Vagina (tissue), 2 donors: ENCODE measurements around the gene PSMA1. TPM values are rescaled to one million over a fixed set of nuclear protein-coding genes. Genes with fewer than 3 reads are reported as not detected.

Source experiments
- DNase-seq, 2 donors: peaks; one replicate each; pipeline ENCODE4 v3.0.0-alpha.2; 2017; ENCODE audit errors: extremely low spot score in 2 of 2
- H3K27ac ChIP-seq: fragments of 200-600 bp; sonication (generic); one replicate; pipeline ENCODE4 v1.5.1; 2019
- H3K27me3 ChIP-seq: fragments of 200-600 bp; sonication (generic); one replicate; pipeline ENCODE4 v1.5.1; 2019
- H3K36me3 ChIP-seq, 2 donors: fragments of 200-600 bp; sonication (generic); one replicate each; pipeline ENCODE4 v1.5.1; 2017 to 2019
- H3K4me1 ChIP-seq: fragments of 200-600 bp; sonication (generic); one replicate; pipeline ENCODE4 v1.5.1; 2019
- H3K4me3 ChIP-seq, 2 donors: fragments of 200-600 bp; sonication (generic); 1 replicate in 1 of 2; 2 replicates in 1 of 2; pipeline ENCODE4 v1.5.1; 2016 to 2019
- H3K9me3 ChIP-seq: fragments of 200-600 bp; sonication (generic); one replicate; pipeline ENCODE4 v1.5.1; 2019
- POLR2A ChIP-seq, 2 donors: fragments of 450-650 bp; IDR thresholded peaks; one replicate each; pipeline ENCODE4 v1.6.1; 2017; ENCODE audit warnings: antibody characterized with exemption in 2 of 2, mild to moderate bottlenecking in 2 of 2, moderate library complexity in 2 of 2
- POLR2AphosphoS5 ChIP-seq, 2 donors: sonication (generic); formaldehyde crosslinking; IDR thresholded peaks; one replicate each; pipeline ENCODE4 v1.9.0; 2017; ENCODE audit warnings: antibody characterized with exemption in 2 of 2, mild to moderate bottlenecking in 2 of 2, low read depth in 1 of 2; ENCODE audit not compliant: insufficient read depth in 1 of 2
- intact Hi-C: fragments of 100-400 bp; cut with DNase I; formaldehyde crosslinking; loops from one replicate; pipeline ENCODE4 v1.15.1; 2023
- total RNA-seq: library from RNA; depleted of rRNA; stranded (reverse); fragments of >200 nt; gene quantifications from one replicate; pipeline ENCODE4 v1.2.3, GENCODE V29; 2016
- TF ChIP-seq, protein P1 (sequence below), 3 experiments: fragments of 450-650 bp in 2 of 3; fragments of 200-600 bp in 1 of 3; sonication (generic) in 1 of 3; IDR thresholded peaks; one replicate each; pipeline ENCODE4 v1.5.1; 2017 to 2019; ENCODE audit warnings: antibody characterized with exemption in 3 of 3, mild to moderate bottlenecking in 2 of 3, moderate library complexity in 2 of 3

Gene PSMA1
- total RNA-seq, 1 donor from 2014 or later = 72.4 TPM

DNA sequence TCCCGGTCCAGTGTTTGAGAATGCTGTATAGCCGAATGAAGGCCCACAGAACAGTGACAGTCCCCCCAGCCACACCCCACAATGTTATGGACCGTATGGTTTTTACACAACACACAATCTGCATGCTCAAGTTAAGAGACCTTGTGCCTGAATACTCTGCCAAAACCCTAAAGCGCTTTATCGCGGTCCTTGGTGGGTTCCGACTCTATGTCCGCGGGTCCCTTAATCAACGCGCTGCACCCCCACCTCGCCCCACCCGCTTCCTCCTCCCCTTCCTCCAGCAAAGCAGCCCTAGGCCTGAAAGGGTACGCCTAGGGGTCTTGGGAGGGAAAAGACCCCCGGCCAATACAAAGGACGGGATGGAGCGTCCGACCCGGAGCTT lies 21.0 kb downstream of the PSMA1 start:
- TF ChIP-seq POLR2AphosphoS5 (IDR thresholded peaks at IDR 0.05; ENCODE audit: insufficient read depth in 1 of 2, low read depth in 1 of 2) = no peak
- intact Hi-C loops = no loop called here
- peaks cover 0 to 5% of the 10 kb centered on the region in 2 donors for H3K36me3 ChIP-seq
- DNase-seq = no peak
- no peaks in the 10 kb centered on the region for H3K27me3 ChIP-seq
- no peaks in the 10 kb centered on the region for H3K9me3 ChIP-seq
- H3K4me1 ChIP-seq = peaks cover 31% of the 10 kb centered on the region
- H3K4me3 ChIP-seq = peak overlapping the region; percentile 76 to 84
- peak overlapping the region; percentile 87 for H3K27ac ChIP-seq

DNA sequence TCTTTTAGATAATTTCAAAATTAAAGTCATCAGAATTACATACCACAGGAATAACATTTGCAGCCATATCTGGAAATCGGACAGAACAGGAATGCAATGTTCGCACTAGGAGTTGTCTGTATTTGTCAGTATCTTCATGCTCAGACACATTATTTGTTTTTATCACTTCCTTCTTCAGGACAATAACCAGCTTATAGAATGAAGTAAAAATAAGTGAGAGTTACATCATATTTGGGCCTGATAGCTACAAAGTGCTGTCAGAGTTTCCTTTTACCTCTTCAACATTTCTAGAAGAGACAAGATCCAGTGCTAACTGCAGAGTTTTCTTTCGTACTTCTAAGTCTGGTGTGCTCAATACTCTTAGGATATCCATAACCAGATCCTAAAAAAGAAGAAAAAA lies 39.5 kb downstream of the PSMA1 start:
- intact Hi-C loops = no loop called here
- H3K9me3 ChIP-seq = no peaks in the 10 kb centered on the region
- no peaks in the 10 kb centered on the region for H3K4me1 ChIP-seq
- H3K27ac ChIP-seq = no peak overlapping the region
- no peaks in the 10 kb centered on the region for H3K27me3 ChIP-seq
- no peak for DNase-seq
- peaks cover 0 to 88% of the 10 kb centered on the region in 2 donors for H3K36me3 ChIP-seq
- no peak for TF ChIP-seq POLR2A (IDR thresholded peaks at IDR 0.05)
- TF ChIP-seq, protein P1, sequence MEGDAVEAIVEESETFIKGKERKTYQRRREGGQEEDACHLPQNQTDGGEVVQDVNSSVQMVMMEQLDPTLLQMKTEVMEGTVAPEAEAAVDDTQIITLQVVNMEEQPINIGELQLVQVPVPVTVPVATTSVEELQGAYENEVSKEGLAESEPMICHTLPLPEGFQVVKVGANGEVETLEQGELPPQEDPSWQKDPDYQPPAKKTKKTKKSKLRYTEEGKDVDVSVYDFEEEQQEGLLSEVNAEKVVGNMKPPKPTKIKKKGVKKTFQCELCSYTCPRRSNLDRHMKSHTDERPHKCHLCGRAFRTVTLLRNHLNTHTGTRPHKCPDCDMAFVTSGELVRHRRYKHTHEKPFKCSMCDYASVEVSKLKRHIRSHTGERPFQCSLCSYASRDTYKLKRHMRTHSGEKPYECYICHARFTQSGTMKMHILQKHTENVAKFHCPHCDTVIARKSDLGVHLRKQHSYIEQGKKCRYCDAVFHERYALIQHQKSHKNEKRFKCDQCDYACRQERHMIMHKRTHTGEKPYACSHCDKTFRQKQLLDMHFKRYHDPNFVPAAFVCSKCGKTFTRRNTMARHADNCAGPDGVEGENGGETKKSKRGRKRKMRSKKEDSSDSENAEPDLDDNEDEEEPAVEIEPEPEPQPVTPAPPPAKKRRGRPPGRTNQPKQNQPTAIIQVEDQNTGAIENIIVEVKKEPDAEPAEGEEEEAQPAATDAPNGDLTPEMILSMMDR (IDR thresholded peaks at IDR 0.05) = no peak
- no peak for TF ChIP-seq POLR2AphosphoS5 (IDR thresholded peaks at IDR 0.05; ENCODE audit: insufficient read depth in 1 of 2, low read depth in 1 of 2)
- no peak overlapping the region for H3K4me3 ChIP-seq

DNA sequence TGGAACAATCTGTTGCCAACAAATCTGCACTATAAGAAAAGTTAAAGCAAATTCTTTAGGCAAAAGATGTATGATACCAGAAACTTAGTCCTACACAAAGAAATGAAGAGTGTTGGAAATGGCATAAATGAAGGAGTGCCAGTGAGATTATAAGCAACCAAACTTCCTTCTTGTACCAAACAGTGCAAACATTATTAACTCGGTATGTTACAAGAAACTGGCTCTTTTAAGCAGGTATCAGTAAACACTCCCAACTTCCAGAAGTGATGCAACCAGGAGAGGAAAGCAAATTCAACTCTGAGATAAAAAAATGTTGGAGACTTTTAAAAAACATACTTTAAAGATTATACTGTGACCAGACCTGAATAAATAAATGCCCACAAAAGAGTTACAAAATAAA lies 49.1 kb downstream of the PSMA1 start:
- Histone ChIP-seq H3K36me3 (peaks cover 0 to 83% of the 10 kb centered on the region in 2 donors), H3K27me3 (no peaks in the 10 kb centered on the region), H3K27ac (no peak overlapping the region), H3K9me3 (no peaks in the 10 kb centered on the region), H3K4me1 (no peaks in the 10 kb centered on the region), H3K4me3 (no peak overlapping the region)
- TF ChIP-seq POLR2A (IDR thresholded peaks at IDR 0.05) (no peak), POLR2AphosphoS5 (IDR thresholded peaks at IDR 0.05; ENCODE audit: insufficient read depth in 1 of 2, low read depth in 1 of 2) (no peak)
- TF ChIP-seq, protein P1 (IDR thresholded peaks at IDR 0.05) = no peak
- intact Hi-C loops = no loop called here
- DNase-seq = no peak

DNA sequence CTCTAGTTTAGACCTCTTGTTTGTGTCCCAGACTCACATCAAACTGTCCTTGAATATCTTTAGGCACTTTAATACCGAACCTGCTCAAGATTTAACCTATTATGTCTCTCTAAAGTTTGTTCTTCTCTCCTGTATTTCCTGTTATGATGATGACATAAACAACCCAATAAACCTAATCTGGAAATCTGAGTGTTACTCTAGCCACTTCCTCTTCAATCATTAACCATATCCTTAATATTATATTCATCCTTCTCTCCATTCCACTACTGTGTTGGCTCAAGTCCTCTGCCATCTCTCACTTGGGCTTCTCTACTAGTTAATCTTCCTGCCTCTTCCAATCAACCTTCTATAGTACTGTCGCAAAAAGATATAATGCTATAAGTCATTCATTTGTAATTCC lies 56.6 kb downstream of the PSMA1 start:
- Histone ChIP-seq H3K4me1 (no peaks in the 10 kb centered on the region), H3K27me3 (no peaks in the 10 kb centered on the region), H3K27ac (no peak overlapping the region), H3K36me3 (peaks cover 5 to 88% of the 10 kb centered on the region in 2 donors), H3K9me3 (no peaks in the 10 kb centered on the region), H3K4me3 (no peak overlapping the region)
- intact Hi-C loops = no loop called here
- TF ChIP-seq, protein P1 (IDR thresholded peaks at IDR 0.05) = no peak
- no peak for TF ChIP-seq POLR2AphosphoS5 (IDR thresholded peaks at IDR 0.05; ENCODE audit: insufficient read depth in 1 of 2, low read depth in 1 of 2)
- TF ChIP-seq POLR2A (IDR thresholded peaks at IDR 0.05) = no peak
- DNase-seq = no peak

DNA sequence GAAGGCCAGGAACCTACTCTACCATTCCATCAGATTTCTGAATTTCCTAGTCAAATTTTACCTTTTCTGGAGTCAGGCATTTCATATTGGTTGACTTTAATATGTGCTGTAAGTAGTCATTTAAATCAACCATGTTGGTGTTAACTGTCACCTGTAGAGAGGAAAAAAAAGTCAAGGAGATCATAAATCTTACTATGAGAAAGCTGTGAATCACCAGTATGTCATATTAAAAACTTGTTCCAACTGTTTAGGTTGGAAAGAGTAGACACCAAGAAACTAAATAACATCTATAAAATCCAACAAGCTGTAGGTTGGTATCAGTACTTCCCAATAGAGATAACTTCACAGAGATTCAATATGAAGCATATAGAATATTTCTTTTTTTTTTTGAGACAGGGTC lies 60.0 kb downstream of the PSMA1 start:
- Histone ChIP-seq H3K36me3 (peaks cover 5 to 81% of the 10 kb centered on the region in 2 donors), H3K27ac (no peak overlapping the region), H3K4me3 (no peak overlapping the region), H3K9me3 (no peaks in the 10 kb centered on the region), H3K4me1 (no peaks in the 10 kb centered on the region), H3K27me3 (no peaks in the 10 kb centered on the region)
- TF ChIP-seq POLR2AphosphoS5 (IDR thresholded peaks at IDR 0.05; ENCODE audit: insufficient read depth in 1 of 2, low read depth in 1 of 2) (no peak), POLR2A (IDR thresholded peaks at IDR 0.05) (no peak)
- TF ChIP-seq, protein P1 (IDR thresholded peaks at IDR 0.05) = no peak
- DNase-seq = no peak
- intact Hi-C loops = no loop called here
